ENCODE data around the gene NAPEPLD.

The NAPEPLD gene

DNA sequence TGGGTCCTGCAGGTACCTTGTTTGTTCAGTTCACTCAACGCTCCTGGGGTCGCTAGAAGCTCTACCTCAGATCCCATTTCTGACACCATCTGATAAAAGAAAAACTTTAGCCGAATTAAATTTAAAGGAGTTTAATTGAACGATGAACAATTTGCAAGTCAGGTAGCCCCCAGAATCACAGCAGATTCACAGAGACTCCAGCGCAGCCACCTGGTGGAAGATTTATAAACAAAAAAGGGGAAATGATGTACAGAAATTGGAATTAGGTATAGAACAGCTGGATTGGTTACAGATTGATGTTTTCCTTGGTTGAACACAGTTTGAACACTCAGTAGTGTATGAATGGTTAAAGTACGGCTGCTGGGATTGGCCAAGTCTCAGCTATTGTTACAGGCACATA lies 97.4 kb downstream of the NAPEPLD start:
- H3K27ac ChIP-seq, result no peak overlapping the region
- TF ChIP-seq, protein P1, sequence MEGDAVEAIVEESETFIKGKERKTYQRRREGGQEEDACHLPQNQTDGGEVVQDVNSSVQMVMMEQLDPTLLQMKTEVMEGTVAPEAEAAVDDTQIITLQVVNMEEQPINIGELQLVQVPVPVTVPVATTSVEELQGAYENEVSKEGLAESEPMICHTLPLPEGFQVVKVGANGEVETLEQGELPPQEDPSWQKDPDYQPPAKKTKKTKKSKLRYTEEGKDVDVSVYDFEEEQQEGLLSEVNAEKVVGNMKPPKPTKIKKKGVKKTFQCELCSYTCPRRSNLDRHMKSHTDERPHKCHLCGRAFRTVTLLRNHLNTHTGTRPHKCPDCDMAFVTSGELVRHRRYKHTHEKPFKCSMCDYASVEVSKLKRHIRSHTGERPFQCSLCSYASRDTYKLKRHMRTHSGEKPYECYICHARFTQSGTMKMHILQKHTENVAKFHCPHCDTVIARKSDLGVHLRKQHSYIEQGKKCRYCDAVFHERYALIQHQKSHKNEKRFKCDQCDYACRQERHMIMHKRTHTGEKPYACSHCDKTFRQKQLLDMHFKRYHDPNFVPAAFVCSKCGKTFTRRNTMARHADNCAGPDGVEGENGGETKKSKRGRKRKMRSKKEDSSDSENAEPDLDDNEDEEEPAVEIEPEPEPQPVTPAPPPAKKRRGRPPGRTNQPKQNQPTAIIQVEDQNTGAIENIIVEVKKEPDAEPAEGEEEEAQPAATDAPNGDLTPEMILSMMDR (conservative IDR thresholded peaks at IDR 0.05), result peak; percentile 14; the same call in 1 of the 2 replicates
- no peak for TF ChIP-seq ZFX (IDR thresholded peaks at IDR 0.05)
